ENCODE data around the gene KHSRP. TPM values are rescaled to one million over a fixed set of nuclear protein-coding genes. Genes with fewer than 3 reads are reported as not detected.

KHSRP gene
- total RNA-seq, 1 experiment from 2014 or later = 671 TPM

DNA sequence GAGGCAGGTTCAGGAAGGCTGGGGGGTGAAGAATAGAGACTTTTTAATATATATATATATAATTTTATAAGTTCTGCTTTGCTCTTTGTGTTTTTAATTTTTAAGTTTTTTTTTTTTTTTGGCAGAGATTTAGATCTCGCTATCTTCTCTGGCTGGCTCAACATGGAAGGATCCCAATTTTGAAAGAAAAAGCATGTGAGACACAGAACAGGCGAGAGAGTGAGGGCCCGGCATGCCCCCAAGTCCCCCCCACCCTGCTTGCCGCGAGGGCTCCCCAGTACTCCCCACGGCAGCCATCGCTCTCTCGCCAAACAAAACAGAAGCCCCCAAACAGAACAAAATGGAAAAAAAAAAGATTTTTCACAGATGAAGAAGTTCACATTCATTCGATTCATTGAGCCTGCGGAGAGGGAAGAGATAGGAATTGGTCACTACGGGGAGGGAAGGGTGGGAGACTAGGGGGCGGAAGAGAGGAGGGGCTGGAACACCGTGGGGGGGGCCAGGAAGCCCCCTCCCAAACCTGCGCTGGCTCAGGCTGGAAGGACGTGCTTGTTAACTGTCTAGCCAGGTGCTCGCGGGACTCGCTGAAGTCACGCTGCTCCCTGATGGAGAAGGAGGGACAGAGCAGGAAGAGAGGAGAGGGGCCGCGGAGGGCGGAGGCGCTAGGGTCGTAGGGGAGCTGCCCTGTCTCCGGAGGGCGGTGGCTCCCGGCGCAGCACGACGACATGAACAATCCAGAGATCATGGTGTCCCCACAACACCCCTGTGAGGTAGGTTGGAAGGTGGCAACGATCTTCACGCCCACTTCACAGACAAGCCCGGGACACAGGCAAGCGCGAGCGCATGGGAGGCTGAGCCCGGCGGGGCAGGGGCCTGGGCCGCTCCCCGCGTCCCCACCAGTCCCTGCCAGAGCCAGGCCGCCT, 10.6 kb downstream of the KHSRP start:
- no peak for DNase-seq (ENCODE audit: low spot score)
- Histone ChIP-seq H3K27ac (ENCODE audit: low read depth, low read length, poor library complexity, severe bottlenecking) (no peak overlapping the region), H3K9me3 (ENCODE audit: low read depth, low read length, poor library complexity, severe bottlenecking) (no peaks in the 10 kb centered on the region), H3K27me3 (replicated peaks; ENCODE audit: insufficient read depth, low read depth, low read length, poor library complexity) (no peaks in the 10 kb centered on the region), H3K4me3 (ENCODE audit: low read depth, low read length, poor library complexity, severe bottlenecking) (no peak overlapping the region), H3K4me1 (ENCODE audit: insufficient read depth, low read length, poor library complexity, severe bottlenecking) (no peaks in the 10 kb centered on the region), H3K36me3 (ENCODE audit: insufficient read depth, low read length, poor library complexity, severe bottlenecking) (peaks cover 60% of the 10 kb centered on the region)
- ChIA-PET CTCF (no interaction called here), POLR2A (ENCODE audit: low non-redundant PET) (interaction anchor here (0.7 kb wide), 1 partner anchor 11 kb away, joined by 3 read pairs; the partner anchor contains the start of gene KHSRP)
- TF ChIP-seq, protein P1, sequence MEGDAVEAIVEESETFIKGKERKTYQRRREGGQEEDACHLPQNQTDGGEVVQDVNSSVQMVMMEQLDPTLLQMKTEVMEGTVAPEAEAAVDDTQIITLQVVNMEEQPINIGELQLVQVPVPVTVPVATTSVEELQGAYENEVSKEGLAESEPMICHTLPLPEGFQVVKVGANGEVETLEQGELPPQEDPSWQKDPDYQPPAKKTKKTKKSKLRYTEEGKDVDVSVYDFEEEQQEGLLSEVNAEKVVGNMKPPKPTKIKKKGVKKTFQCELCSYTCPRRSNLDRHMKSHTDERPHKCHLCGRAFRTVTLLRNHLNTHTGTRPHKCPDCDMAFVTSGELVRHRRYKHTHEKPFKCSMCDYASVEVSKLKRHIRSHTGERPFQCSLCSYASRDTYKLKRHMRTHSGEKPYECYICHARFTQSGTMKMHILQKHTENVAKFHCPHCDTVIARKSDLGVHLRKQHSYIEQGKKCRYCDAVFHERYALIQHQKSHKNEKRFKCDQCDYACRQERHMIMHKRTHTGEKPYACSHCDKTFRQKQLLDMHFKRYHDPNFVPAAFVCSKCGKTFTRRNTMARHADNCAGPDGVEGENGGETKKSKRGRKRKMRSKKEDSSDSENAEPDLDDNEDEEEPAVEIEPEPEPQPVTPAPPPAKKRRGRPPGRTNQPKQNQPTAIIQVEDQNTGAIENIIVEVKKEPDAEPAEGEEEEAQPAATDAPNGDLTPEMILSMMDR (conservative IDR thresholded peaks at IDR 0.05; ENCODE audit: low read depth, low read length) = no peak; the same call in 1 of the 2 replicates
- TF ChIP-seq EZH2 (IDR thresholded peaks at IDR 0.05; ENCODE audit: borderline replicate concordance, low read depth, low read length, poor library complexity, severe bottlenecking) = no peak
- TSS peak; percentile 66 for BruUV-seq (replicated peaks)
- intact Hi-C loops (cut with micrococcal nuclease; ENCODE audit: unreplicated experiment) = no loop called here

DNA sequence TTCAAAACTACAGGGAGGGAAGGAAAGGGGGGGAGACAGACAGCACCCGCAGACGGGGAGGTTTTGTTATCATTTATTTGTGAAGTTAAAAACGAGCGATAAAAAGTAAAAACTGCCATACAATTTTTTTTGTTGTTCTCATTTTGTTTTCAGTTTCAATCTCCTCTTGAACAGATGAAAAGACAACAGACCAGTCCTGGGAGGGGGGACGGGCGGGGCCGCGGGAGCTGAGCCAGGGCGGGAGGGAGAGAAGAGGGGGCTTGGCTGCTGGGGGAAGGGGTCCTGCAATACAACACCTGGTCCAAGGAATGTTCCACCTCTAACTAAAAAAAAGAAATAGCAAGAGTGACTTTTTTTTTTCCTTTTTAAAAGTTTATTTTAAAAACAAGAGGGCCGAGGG, 11.3 kb downstream of the KHSRP start:
- Histone ChIP-seq H3K4me1 (ENCODE audit: insufficient read depth, low read length, poor library complexity, severe bottlenecking) (no peaks in the 10 kb centered on the region), H3K36me3 (ENCODE audit: insufficient read depth, low read length, poor library complexity, severe bottlenecking) (peaks cover 53% of the 10 kb centered on the region), H3K27ac (ENCODE audit: low read depth, low read length, poor library complexity, severe bottlenecking) (no peak overlapping the region), H3K9me3 (ENCODE audit: low read depth, low read length, poor library complexity, severe bottlenecking) (no peaks in the 10 kb centered on the region), H3K27me3 (replicated peaks; ENCODE audit: insufficient read depth, low read depth, low read length, poor library complexity) (no peaks in the 10 kb centered on the region), H3K4me3 (ENCODE audit: low read depth, low read length, poor library complexity, severe bottlenecking) (no peak overlapping the region)
- CTCF ChIA-PET = no interaction called here
- TF ChIP-seq, protein P1 (conservative IDR thresholded peaks at IDR 0.05; ENCODE audit: low read depth, low read length) = no peak
- no peak for TF ChIP-seq EZH2 (IDR thresholded peaks at IDR 0.05; ENCODE audit: borderline replicate concordance, low read depth, low read length, poor library complexity, severe bottlenecking)
- no TSS peak for BruUV-seq (replicated peaks)
- no peak for DNase-seq (ENCODE audit: low spot score)
- POLR2A ChIA-PET (ENCODE audit: low non-redundant PET) = no interaction called here
- intact Hi-C loops (cut with micrococcal nuclease; ENCODE audit: unreplicated experiment) = no loop called here

DNA sequence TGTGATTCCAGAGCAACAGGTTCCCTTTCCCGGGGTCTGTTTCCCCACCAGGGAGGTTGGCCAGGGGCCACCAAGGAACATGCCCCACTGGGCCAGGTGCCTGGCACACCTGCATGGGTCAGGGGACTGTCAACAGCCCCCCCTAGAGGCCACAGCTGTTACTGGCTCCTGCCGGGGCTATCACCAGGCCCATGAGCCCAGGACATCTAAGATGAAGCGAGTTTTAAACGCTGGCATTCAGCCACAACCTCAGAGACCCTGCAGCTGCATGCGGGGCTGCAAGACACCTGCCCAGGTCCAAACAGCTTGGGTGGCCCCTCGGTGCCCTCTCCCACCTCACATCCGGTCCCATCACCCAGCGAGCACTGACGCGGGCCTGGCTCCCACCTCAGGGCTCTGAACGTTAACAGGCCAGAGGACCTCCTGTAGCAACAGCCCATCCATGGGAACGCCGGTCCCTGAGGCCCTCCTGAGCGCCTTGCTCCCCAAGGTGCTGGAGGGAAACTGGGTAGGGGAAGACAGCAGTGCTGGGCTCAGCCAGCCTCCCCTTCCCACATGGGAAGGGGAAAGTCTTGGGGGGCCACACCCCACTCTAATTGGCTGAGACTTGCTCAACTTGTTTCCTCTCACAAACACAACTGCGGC, 12.0 kb downstream of the KHSRP start:
- Histone ChIP-seq H3K36me3 (ENCODE audit: insufficient read depth, low read length, poor library complexity, severe bottlenecking) (peaks cover 46% of the 10 kb centered on the region), H3K4me3 (ENCODE audit: low read depth, low read length, poor library complexity, severe bottlenecking) (no peak overlapping the region), H3K4me1 (ENCODE audit: insufficient read depth, low read length, poor library complexity, severe bottlenecking) (no peaks in the 10 kb centered on the region), H3K9me3 (ENCODE audit: low read depth, low read length, poor library complexity, severe bottlenecking) (no peaks in the 10 kb centered on the region), H3K27me3 (replicated peaks; ENCODE audit: insufficient read depth, low read depth, low read length, poor library complexity) (no peaks in the 10 kb centered on the region), H3K27ac (ENCODE audit: low read depth, low read length, poor library complexity, severe bottlenecking) (no peak overlapping the region)
- peak; percentile 39 for DNase-seq (ENCODE audit: low spot score)
- TF ChIP-seq, protein P1 (conservative IDR thresholded peaks at IDR 0.05; ENCODE audit: low read depth, low read length) = peak; percentile 70
- no peak for TF ChIP-seq EZH2 (IDR thresholded peaks at IDR 0.05; ENCODE audit: borderline replicate concordance, low read depth, low read length, poor library complexity, severe bottlenecking)
- ChIA-PET CTCF (no interaction called here), POLR2A (ENCODE audit: low non-redundant PET) (no interaction called here)
- intact Hi-C loops (cut with micrococcal nuclease; ENCODE audit: unreplicated experiment) = no loop called here
- no TSS peak for BruUV-seq (replicated peaks)

Measured in A673 (cell line).